Pancreas (tissue), 10 donors: ENCODE measurements around the gene P2RY14. TPM values are rescaled to one million over a fixed set of nuclear protein-coding genes. Genes with fewer than 3 reads are reported as not detected.

Experiments
- ATAC-seq, 4 donors: fragments of 200-7000 bp; cut with Tn5 transposase; one replicate each; pipeline versions ENCODE4 v1.8.0 to v1.9.1; 2020; ENCODE audit warnings: mild to moderate bottlenecking in 4 of 4, moderate library complexity in 4 of 4
- DNase-seq, 6 donors: peaks; one replicate each; pipeline ENCODE4 v3.0.0-alpha.2; 2020
- FAIRE-seq: peaks from 2 replicates; lab custom pipeline; 2012; peaks lifted over from hg19 to GRCh38; lab: Jason Lieb, UNC
- H3K27ac ChIP-seq, 4 donors: fragments of 200-600 bp; sonication (generic); 1 replicate in 3 of 4; 2 replicates in 1 of 4; pipeline versions ENCODE4 v1.5.0 to v1.8.0; 2020
- H3K27me3 ChIP-seq, 4 donors: fragments of 200-600 bp; one replicate each; pipeline ENCODE4 v1.8.0; 2021
- H3K36me3 ChIP-seq, 3 donors: fragments of 200-600 bp; sonication (generic) in 1 of 3; one replicate each; pipeline versions ENCODE4 v1.5.0 to v1.8.0; 2020 to 2021
- H3K4me1 ChIP-seq, 3 donors: fragments of 200-600 bp; one replicate each; pipeline ENCODE4 v1.8.0; 2021
- H3K4me3 ChIP-seq, 4 donors: fragments of 200-600 bp; sonication (generic) in 2 of 4; one replicate each; pipeline versions ENCODE4 v1.5.0 to v1.8.0; 2020 to 2021
- H3K9me3 ChIP-seq, 4 donors: fragments of 200-600 bp; one replicate each; pipeline ENCODE4 v1.8.0; 2021
- WGBS, 2 donors: extraction: QIAGEN DNeasy Blood & Tissue Kit; methylation state at CpG; one replicate each; pipeline ENCODE4 v1.1.7; 2013; 5-methylcytosine and 5-hydroxymethylcytosine counted together
- intact Hi-C, 3 donors: fragments of 100-400 bp; cut with DNase I; formaldehyde crosslinking; loops; one replicate each; pipeline versions ENCODE4 v1.11.1 to v1.14.2; 2022
- polyA plus RNA-seq, 2 donors: library from polyadenylated mRNA; stranded (reverse); fragments of 200-250 nt; gene quantifications; one replicate each; pipeline ENCODE4 v1.2.3, GENCODE V29; 2013
- total RNA-seq, 6 donors: library from RNA; stranded (reverse); fragmentation: NEBNext Ultra II Directional in 4 of 6; extraction: Animal tissue kit (Norgen Biotek cat#: 25700) in 4 of 6; gene quantifications; one replicate each; pipeline versions ENCODE4 v1.2.1 to v1.2.4, GENCODE V29; 2021 to 2023
- TF ChIP-seq, protein P1 (sequence below), 4 donors: fragments of 200-600 bp; sonication (generic) in 3 of 4; IDR thresholded peaks; one replicate each; pipeline versions ENCODE4 v1.5.0 to v1.8.0; 2021; ENCODE audit warnings: antibody characterized with exemption in 4 of 4
- donor health status: healthy with polysubstance abuse.
- donor health status: DM: no; HTN: no; CAD: no; lungs with moderate emphysema.
- donor health status: DM: no; HTN: no; CAD: no.
- donor health status: control.
- donor health status: control.
- donor health status: Bipolar disorder and iron deficiency.
- donor health status: DM: yes; HTN: yes; CAD: no.
- donor health status: DM: no; HTN: no; CAD: no.
- donor health status: DM: no; HTN: no; CAD: no.
- donor health status: DM: yes; HTN: yes; CAD: no.

The P2RY14 gene
- under 1 TPM; 0.08 to 0.38 (median 0.11) TPM for total RNA-seq
- under 1 TPM; 0.08 to 0.47 TPM for polyA plus RNA-seq

DNA sequence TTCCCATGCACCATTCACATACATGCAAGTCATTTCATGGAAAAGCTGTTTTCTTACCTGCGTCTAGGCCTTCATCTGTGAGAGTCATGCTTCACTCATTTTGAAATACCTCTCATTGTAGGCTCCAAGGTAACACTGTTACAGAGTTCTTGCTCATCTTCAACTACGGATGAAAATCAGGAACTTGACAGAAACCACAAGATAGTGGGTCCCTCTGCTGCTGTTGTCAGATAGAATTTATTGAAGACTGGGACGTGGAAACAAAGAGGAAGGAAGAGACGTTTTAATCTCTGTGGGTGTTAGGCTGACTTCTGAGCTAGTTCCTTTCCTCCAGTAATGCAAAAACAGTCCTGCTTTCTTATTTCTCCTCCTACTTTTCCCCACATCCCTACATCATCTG is at the start of gene P2RY14:
TSS of gene P2RY14 (minus strand) at position 313 of the 400 bp plus-strand sequence. CDS start 64,226 bp downstream, outside the sequence.
- no peaks in the 10 kb centered on the region for H3K4me1 ChIP-seq
- DNase-seq = no peak
- H3K27ac ChIP-seq = no peak within 1 kb of the TSS
- intact Hi-C loops = no loop called here
- peak in 2 of 4 donors; percentile 22 to 66 for ATAC-seq
- no peaks in the 10 kb centered on the region for H3K9me3 ChIP-seq
- no peak within 1 kb of the TSS for H3K4me3 ChIP-seq
- H3K27me3 ChIP-seq = no peaks in the 10 kb centered on the region
- TF ChIP-seq, protein P1, sequence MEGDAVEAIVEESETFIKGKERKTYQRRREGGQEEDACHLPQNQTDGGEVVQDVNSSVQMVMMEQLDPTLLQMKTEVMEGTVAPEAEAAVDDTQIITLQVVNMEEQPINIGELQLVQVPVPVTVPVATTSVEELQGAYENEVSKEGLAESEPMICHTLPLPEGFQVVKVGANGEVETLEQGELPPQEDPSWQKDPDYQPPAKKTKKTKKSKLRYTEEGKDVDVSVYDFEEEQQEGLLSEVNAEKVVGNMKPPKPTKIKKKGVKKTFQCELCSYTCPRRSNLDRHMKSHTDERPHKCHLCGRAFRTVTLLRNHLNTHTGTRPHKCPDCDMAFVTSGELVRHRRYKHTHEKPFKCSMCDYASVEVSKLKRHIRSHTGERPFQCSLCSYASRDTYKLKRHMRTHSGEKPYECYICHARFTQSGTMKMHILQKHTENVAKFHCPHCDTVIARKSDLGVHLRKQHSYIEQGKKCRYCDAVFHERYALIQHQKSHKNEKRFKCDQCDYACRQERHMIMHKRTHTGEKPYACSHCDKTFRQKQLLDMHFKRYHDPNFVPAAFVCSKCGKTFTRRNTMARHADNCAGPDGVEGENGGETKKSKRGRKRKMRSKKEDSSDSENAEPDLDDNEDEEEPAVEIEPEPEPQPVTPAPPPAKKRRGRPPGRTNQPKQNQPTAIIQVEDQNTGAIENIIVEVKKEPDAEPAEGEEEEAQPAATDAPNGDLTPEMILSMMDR (IDR thresholded peaks at IDR 0.05) = no peak
- WGBS, 2 donors = 68 to 81% methylated on average over 4 of the region's 4 CpGs
- H3K36me3 ChIP-seq = no peaks in the 10 kb centered on the region
- FAIRE-seq = no peak

DNA sequence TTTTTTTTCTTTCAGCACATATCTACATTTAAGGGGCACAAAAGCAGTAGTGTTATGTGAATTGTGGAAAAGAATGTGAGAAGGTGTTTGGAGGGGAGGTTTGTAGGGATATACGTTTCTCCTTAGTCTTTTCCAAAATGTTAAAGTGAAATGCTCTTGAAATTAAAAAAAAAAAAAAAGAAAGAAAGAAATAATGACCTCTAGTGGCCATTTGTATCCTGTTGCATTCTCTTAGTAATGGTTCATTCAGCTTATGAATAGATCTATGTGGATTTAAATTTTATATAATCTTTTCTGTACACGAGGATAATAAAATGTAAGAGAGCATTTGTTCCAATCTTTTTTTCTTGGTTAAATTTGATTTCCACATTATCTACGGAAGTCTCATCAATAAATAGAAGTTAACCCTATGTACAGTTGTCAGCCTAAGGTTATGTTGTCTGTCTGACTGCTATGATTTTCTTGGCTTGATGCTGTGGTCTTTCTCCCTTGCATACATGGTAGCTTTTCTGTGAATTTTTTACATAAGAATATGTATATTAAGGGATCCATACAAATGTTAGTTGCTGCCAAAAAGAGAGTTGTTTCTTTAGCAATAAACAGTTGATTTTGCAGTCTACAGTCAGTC is 49.3 kb upstream of the P2RY14 start:
- 3 to 5% methylated on average over 3 of the region's 3 CpGs for WGBS, 2 donors
- Histone ChIP-seq H3K9me3 (no peaks in the 10 kb centered on the region), H3K27me3 (no peaks in the 10 kb centered on the region), H3K36me3 (no peaks in the 10 kb centered on the region), H3K4me1 (no peaks in the 10 kb centered on the region), H3K4me3 (no peak overlapping the region), H3K27ac (no peak overlapping the region)
- ATAC-seq = peak in 3 of 4 donors; percentile 56 to 69 (median 60)
- intact Hi-C loops = no loop called here
- TF ChIP-seq, protein P1 (IDR thresholded peaks at IDR 0.05) = peak; percentile 17 to 56 (median 41)
- no peak for DNase-seq
- peak; percentile 75 for FAIRE-seq

DNA sequence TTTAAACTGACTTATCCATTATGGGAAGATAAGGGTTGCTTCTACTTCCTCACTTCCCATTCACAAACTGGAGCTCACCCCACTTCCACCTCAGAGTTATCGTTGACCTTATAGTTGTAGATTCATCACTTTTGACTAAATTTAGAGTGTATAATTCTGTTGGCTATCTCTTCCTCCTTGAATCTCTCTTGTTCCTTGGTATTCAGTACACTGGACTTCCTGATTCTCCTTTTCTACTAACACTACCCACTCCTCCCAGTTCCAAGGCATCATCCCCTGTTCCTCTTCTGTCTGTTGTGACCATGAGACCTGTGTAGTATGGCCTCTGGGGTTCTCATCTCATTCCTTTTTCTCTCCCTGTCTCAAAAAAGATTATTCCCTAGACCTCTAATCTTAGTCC is 44.2 kb upstream of the P2RY14 start:
- ATAC-seq = no peak
- no peaks in the 10 kb centered on the region for H3K9me3 ChIP-seq
- TF ChIP-seq, protein P1 (IDR thresholded peaks at IDR 0.05) = no peak
- intact Hi-C loops = no loop called here
- no peaks in the 10 kb centered on the region for H3K36me3 ChIP-seq
- H3K27me3 ChIP-seq = no peaks in the 10 kb centered on the region
- 91 to 96% methylated on average over 1 of the region's 1 CpG for WGBS, 2 donors
- H3K27ac ChIP-seq = no peak overlapping the region
- no peaks in the 10 kb centered on the region for H3K4me1 ChIP-seq
- FAIRE-seq = no peak
- H3K4me3 ChIP-seq = no peak overlapping the region
- DNase-seq = no peak

DNA sequence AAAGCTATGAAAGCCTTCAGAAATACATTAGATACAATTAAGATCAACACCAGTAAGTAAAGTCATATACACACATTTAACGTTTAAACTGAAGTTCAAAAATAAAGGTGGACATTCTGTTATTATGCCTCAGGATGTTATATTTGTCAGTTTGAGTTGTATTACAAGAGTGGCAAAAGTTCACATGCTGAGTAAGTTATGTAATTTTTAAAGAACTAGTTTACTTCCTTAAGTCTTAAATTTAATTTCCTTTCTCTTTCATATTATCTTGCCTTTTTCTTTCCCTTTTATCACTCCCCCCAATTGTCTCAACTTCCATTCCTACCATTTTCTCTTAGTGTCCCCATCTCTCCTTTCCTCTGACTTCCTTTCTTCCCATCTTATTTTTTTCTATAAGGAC is 43.2 kb upstream of the P2RY14 start:
- H3K4me3 ChIP-seq = no peak overlapping the region
- no peaks in the 10 kb centered on the region for H3K27me3 ChIP-seq
- H3K4me1 ChIP-seq = no peaks in the 10 kb centered on the region
- TF ChIP-seq, protein P1 (IDR thresholded peaks at IDR 0.05) = no peak
- no peak for ATAC-seq
- H3K36me3 ChIP-seq = no peaks in the 10 kb centered on the region
- intact Hi-C loops = no loop called here
- FAIRE-seq = no peak
- no peaks in the 10 kb centered on the region for H3K9me3 ChIP-seq
- 61 to 74% methylated on average over 1 of the region's 1 CpG for WGBS, 2 donors
- DNase-seq = no peak
- H3K27ac ChIP-seq = no peak overlapping the region

DNA sequence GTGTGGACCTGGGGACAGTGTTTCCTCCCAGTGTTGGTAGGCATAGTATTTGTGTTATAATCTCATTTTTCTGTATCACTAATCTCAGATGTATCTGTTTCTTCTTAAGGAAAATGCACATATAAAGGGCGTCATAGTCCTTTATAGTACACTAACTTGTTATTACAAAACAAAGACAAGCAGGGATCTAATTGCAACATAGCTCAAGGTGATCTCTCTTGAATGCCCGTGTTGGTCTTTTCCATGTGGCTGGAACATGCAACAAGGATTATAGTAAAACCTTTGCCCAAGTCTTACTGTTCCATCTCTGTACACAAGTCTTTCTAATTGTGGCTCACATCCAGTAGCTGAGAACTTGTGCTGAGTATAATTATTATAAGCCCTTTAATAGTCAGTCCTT is 41.8 kb upstream of the P2RY14 start:
- no peaks in the 10 kb centered on the region for H3K9me3 ChIP-seq
- no peaks in the 10 kb centered on the region for H3K36me3 ChIP-seq
- DNase-seq (no peak), ATAC-seq (no peak), FAIRE-seq (no peak)
- H3K4me1 ChIP-seq = no peaks in the 10 kb centered on the region
- no peak overlapping the region for H3K27ac ChIP-seq
- no peak overlapping the region for H3K4me3 ChIP-seq
- WGBS, 2 donors = 71 to 75% methylated on average over 2 of the region's 2 CpGs
- TF ChIP-seq, protein P1 (IDR thresholded peaks at IDR 0.05) = no peak
- intact Hi-C loops = no loop called here
- no peaks in the 10 kb centered on the region for H3K27me3 ChIP-seq
